ENCODE results near the gene TMEM234. TPM values are rescaled to one million over a fixed set of nuclear protein-coding genes. Genes with fewer than 3 reads are reported as not detected.
A peak's percentile ranks its signal among the peaks of the same experiment; 100 is the strongest.

Gene TMEM234
- total and polyA plus RNA-seq, 10 of the 15 experiments (the other 5 are each of a cell fraction or from before 2014, with no cell fraction given), result 2.9 to 10.9 (median 6.4) TPM

DNA sequence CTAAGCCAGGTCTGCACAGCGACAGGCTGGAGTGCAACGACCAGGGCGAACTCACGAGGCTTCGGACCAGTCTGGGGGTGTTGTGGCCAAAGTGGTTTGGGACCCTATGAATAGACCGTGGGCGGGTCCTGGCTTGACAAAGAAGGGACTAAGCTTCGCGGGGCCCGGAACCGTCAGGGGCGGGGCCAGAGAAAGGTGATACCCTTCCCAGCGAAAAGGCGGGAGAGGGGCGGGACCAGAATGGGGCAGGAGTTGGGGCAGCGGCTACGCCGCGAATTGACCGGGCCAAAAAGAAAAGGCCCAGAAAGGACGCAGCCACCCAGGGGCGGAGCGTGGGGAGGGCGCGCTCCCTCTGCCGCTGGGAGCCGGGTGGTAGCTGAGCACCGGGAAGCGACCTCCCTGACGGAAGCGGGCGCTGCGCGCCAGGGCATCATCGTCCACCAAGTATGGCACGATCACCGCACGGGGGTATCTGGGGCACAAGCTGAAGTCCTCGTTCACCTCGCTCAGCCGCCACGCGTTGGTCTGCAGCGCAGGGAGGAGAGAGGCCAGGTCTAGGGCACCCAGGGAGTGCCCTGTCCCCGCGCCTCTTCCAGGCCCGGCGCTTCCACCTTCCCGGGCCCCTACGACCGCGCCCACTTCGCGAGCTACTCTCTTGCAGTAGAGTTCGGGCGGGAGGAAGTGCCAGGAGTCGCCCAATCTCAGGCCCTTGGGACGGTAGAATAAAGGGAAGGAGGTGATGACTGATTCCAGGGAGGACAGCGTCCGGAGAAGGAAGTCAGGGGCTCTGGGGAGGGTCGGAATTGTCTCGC is 18.2 kb upstream of the TMEM234 start (continued):
- TF ChIP-seq ATF2 (IDR thresholded peaks at IDR 0.05; ENCODE audit: low read length) (no peak), WRNIP1 (IDR thresholded peaks at IDR 0.05; ENCODE audit: borderline replicate concordance, low read depth, low read length) (no peak), BACH1 (IDR thresholded peaks at IDR 0.05; ENCODE audit: borderline replicate concordance) (no peak), CTCF (IDR thresholded peaks at IDR 0.05 in 2 of 3, conservative IDR thresholded peaks at IDR 0.05 in 1 of 3; ENCODE audit: control insufficient read depth in 2 of 3, extremely low read depth in 1 of 3, insufficient read depth in 1 of 3, low read depth in 3 of 3, low read length in 3 of 3) (peak in 2 of 3 experiments; percentile 27 to 46; a peak in 3 of 6 replicates), CBX3 (IDR thresholded peaks at IDR 0.05; ENCODE audit: borderline replicate concordance, low read depth) (no peak), NR2C1 (IDR thresholded peaks at IDR 0.05) (no peak), ZBTB33 (IDR thresholded peaks at IDR 0.05) (no peak), SPI1 (IDR thresholded peaks at IDR 0.05; ENCODE audit: borderline replicate concordance, insufficient read depth, low read depth, low read length) (0 out of 2 replicates have a peak, but pooled peaks have one; percentile 33), HCFC1 (IDR thresholded peaks at IDR 0.05; ENCODE audit: low read length) (no peak), POLR2A (IDR thresholded peaks at IDR 0.05; ENCODE audit: low read depth, low read length) (no peak; the same call in 1 of the 2 replicates), KLF5 (IDR thresholded peaks at IDR 0.05; ENCODE audit: partially characterized antibody) (no peak), ZNF207 (IDR thresholded peaks at IDR 0.05; ENCODE audit: borderline replicate concordance) (no peak), EP300 (IDR thresholded peaks at IDR 0.05; ENCODE audit: borderline replicate concordance in 1 of 2, control insufficient read depth in 1 of 2, low read depth in 2 of 2, low read length in 2 of 2) (no peak), RBBP5 (conservative IDR thresholded peaks at IDR 0.05) (no peak), GATAD2B (conservative IDR thresholded peaks at IDR 0.05; ENCODE audit: low read depth) (peak; percentile 83), USF1 (IDR thresholded peaks at IDR 0.05; ENCODE audit: borderline replicate concordance, extremely low read length, insufficient read depth, low read depth, low read length) (no peak), ZNF274 (IDR thresholded peaks at IDR 0.05; ENCODE audit: insufficient read depth, insufficient read length) (no peak)
- TF ChIP-seq, protein P1, sequence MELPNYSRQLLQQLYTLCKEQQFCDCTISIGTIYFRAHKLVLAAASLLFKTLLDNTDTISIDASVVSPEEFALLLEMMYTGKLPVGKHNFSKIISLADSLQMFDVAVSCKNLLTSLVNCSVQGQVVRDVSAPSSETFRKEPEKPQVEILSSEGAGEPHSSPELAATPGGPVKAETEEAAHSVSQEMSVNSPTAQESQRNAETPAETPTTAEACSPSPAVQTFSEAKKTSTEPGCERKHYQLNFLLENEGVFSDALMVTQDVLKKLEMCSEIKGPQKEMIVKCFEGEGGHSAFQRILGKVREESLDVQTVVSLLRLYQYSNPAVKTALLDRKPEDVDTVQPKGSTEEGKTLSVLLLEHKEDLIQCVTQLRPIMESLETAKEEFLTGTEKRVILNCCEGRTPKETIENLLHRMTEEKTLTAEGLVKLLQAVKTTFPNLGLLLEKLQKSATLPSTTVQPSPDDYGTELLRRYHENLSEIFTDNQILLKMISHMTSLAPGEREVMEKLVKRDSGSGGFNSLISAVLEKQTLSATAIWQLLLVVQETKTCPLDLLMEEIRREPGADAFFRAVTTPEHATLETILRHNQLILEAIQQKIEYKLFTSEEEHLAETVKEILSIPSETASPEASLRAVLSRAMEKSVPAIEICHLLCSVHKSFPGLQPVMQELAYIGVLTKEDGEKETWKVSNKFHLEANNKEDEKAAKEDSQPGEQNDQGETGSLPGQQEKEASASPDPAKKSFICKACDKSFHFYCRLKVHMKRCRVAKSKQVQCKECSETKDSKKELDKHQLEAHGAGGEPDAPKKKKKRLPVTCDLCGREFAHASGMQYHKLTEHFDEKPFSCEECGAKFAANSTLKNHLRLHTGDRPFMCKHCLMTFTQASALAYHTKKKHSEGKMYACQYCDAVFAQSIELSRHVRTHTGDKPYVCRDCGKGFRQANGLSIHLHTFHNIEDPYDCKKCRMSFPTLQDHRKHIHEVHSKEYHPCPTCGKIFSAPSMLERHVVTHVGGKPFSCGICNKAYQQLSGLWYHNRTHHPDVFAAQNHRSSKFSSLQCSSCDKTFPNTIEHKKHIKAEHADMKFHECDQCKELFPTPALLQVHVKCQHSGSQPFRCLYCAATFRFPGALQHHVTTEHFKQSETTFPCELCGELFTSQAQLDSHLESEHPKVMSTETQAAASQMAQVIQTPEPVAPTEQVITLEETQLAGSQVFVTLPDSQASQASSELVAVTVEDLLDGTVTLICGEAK (IDR thresholded peaks at IDR 0.05; ENCODE audit: borderline replicate concordance), result 0 out of 2 replicates have a peak, but pooled peaks have one; percentile 21

All from GM12878 (cell line).